Natural killer cell treated with Interleukin-12 subunit alpha and Interleukin-12 subunit beta and Interleukin-15 and Interleukin-18, amount 100 ng/mL, for 72 hours (primary cell): Measurements from ENCODE around the gene SPTB. TPM values are rescaled to one million over a fixed set of nuclear protein-coding genes. Genes with fewer than 3 reads are reported as not detected.
"Not testable (repeated sequence)": the region's sequence is repeated elsewhere in the genome, so short reads cannot be mapped to it uniquely, and the experiment has no call there.

Experiments used
- ATAC-seq, 2 donors: fragments of 150-1000 bp; cut with Tn5 transposase in 1 of 2; sonication (Bioruptor Pico), chemical (Tn5 transposase) in 1 of 2; 2 replicates each; pipeline ENCODE4 v1.10.0; 2021
- DNase-seq: peaks from one replicate; pipeline ENCODE4 v3.0.0; 2022; ENCODE audit warnings: low spot score
- H3K27ac Mint-ChIP-seq, 2 donors: 1 replicate in 1 of 2; 2 replicates in 1 of 2; pipeline ENCODE4 v1.8.0; 2022; ENCODE audit warnings: mixed read lengths in 2 of 2, mild to moderate bottlenecking in 1 of 2, moderate library complexity in 1 of 2
- H3K27me3 Mint-ChIP-seq, 2 donors: 1 replicate in 1 of 2; 2 replicates in 1 of 2; pipeline ENCODE4 v1.8.0; 2022; ENCODE audit warnings: mixed read lengths in 2 of 2
- H3K36me3 Mint-ChIP-seq: one replicate; pipeline ENCODE4 v1.8.0; 2022; ENCODE audit warnings: mixed read lengths
- H3K4me1 Mint-ChIP-seq, 2 donors: 1 replicate in 1 of 2; 2 replicates in 1 of 2; pipeline ENCODE4 v1.8.0; 2022; ENCODE audit warnings: low read depth in 2 of 2, mixed read lengths in 2 of 2, mild to moderate bottlenecking in 1 of 2
- H3K4me3 Mint-ChIP-seq: one replicate; pipeline ENCODE4 v1.8.0; 2022; ENCODE audit warnings: mixed read lengths
- H3K9me3 Mint-ChIP-seq: 2 replicates; pipeline ENCODE4 v1.8.0; 2022; ENCODE audit warnings: mixed read lengths
- total RNA-seq, 2 donors: library from RNA; stranded (reverse); gene quantifications; one replicate each; pipeline ENCODE4 v1.2.3, GENCODE V29; 2022

SPTB gene
- total RNA-seq, 2 donors from 2014 or later: 0.07 to 0.14 TPM

GRCh38 chr14:64913477-64913876 is 33.8 kb upstream of the SPTB start:
- H3K27ac Mint-ChIP-seq: peak overlapping the region; percentile 97 to 99
- not testable (repeated sequence) for H3K9me3 Mint-ChIP-seq, ATAC-seq, H3K27me3 Mint-ChIP-seq, DNase-seq, H3K36me3 Mint-ChIP-seq
- H3K4me3 Mint-ChIP-seq: peak overlapping the region; percentile 97
- H3K4me1 Mint-ChIP-seq: peaks cover 30 to 42% of the 10 kb centered on the region in 2 donors

- no peak for ATAC-seq
Measured at GRCh38 chr14:64912261-64912660, 32.6 kb upstream of the SPTB start.

GRCh38 chr14:64910847-64911495 is 31.3 kb upstream of the SPTB start:
- H3K4me3 Mint-ChIP-seq: no peak overlapping the region
- peaks cover 17 to 21% of the 10 kb centered on the region in 2 donors for H3K4me1 Mint-ChIP-seq
- no peak overlapping the region for H3K27ac Mint-ChIP-seq
- H3K27me3 Mint-ChIP-seq: peaks cover 13 to 14% of the 10 kb centered on the region in 2 donors
- DNase-seq (no peak), ATAC-seq (no peak)
- H3K9me3 Mint-ChIP-seq: no peaks in the 10 kb centered on the region
- no peaks in the 10 kb centered on the region for H3K36me3 Mint-ChIP-seq

More at GRCh38 chr14:64912261-64912660, 32.6 kb upstream of the SPTB start:
- DNase-seq: no peak
- Mint-ChIP-seq H3K36me3 (no peaks in the 10 kb centered on the region), H3K4me3 (no peak overlapping the region), H3K9me3 (no peaks in the 10 kb centered on the region), H3K27me3 (peaks cover 5 to 8% of the 10 kb centered on the region in 2 donors), H3K4me1 (peaks cover 24 to 31% of the 10 kb centered on the region in 2 donors), H3K27ac (no peak overlapping the region)

- peaks cover 18 to 28% of the 10 kb centered on the region in 2 donors for H3K27me3 Mint-ChIP-seq
- no peak overlapping the region for H3K27ac Mint-ChIP-seq
- H3K4me3 Mint-ChIP-seq: no peak overlapping the region
- H3K36me3 Mint-ChIP-seq: no peaks in the 10 kb centered on the region
- H3K4me1 Mint-ChIP-seq: no peaks in the 10 kb centered on the region
- no peak for DNase-seq
- H3K9me3 Mint-ChIP-seq: no peaks in the 10 kb centered on the region
- no peak for ATAC-seq
Measured at GRCh38 chr14:64906022-64906421, 26.3 kb upstream of the SPTB start.

DNA sequence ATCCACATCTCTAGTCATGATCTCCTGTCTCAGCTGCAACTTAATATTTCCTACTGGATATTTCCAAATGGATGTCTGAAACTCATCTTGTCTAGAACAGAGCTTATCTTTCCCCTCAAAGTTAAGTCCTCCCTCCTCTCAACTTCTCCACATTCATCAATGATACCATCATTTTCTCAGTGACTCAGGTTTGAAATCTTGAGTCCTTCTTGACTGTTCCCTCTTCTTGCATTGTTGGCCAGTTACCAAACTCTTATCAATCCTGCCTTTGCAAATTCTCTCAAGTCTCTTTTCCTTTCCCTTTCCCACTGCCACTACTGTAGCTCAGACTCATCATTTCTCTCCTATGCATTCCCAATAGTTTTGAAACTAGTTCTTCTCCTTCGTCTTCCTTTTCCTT is 20.3 kb upstream of the SPTB start:
- no peaks in the 10 kb centered on the region for H3K9me3 Mint-ChIP-seq
- peaks cover 13 to 21% of the 10 kb centered on the region in 2 donors for H3K27me3 Mint-ChIP-seq
- H3K27ac Mint-ChIP-seq: no peak overlapping the region
- H3K36me3 Mint-ChIP-seq: no peaks in the 10 kb centered on the region
- ATAC-seq (no peak), DNase-seq (no peak)
- no peak overlapping the region for H3K4me3 Mint-ChIP-seq
- no peaks in the 10 kb centered on the region for H3K4me1 Mint-ChIP-seq

GRCh38 chr14:64891839-64892375 is 12.2 kb upstream of the SPTB start:
- Mint-ChIP-seq H3K9me3 (no peaks in the 10 kb centered on the region), H3K4me3 (no peak overlapping the region), H3K36me3 (no peaks in the 10 kb centered on the region), H3K27ac (no peak overlapping the region), H3K4me1 (no peaks in the 10 kb centered on the region), H3K27me3 (peaks cover 10 to 24% of the 10 kb centered on the region in 2 donors)
- ATAC-seq (peak; percentile 53 to 71), DNase-seq (no peak)

DNA sequence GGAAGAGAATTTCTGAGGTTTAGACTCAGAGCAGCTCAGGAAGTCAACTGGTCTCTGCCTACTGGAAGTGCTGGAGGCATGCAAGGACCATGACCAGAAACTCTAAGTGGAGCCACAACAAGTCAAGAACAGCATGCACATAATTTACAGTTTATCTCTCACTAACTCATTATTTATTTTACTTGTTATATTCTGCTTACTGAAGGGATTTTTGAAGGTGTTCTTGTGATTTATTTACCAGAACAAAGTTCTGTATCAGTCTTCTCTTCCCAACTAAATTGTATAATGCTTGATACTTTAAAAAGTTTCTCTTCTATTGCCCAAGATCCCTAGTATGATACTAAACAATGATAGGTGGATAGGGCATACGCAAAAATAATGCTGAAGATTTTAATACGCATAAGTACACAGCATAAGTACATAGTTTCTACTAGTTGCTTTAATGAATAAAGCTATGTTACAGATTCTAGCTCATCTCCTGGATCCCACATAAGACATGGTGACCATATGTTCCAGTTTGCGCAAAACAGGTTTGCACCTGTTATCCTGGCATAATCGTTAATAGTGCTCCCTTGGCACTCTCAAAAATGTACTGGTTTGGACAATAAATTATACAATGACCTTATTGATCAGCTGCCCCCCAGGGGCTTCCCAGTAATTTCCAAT is 11.6 kb upstream of the SPTB start:
- H3K27me3 Mint-ChIP-seq: peaks cover 12 to 27% of the 10 kb centered on the region in 2 donors
- H3K9me3 Mint-ChIP-seq: no peaks in the 10 kb centered on the region
- no peaks in the 10 kb centered on the region for H3K36me3 Mint-ChIP-seq
- no peak for ATAC-seq
- no peak overlapping the region for H3K27ac Mint-ChIP-seq
- H3K4me3 Mint-ChIP-seq: no peak overlapping the region
- H3K4me1 Mint-ChIP-seq: no peaks in the 10 kb centered on the region
- DNase-seq: no peak

GRCh38 chr14:64889352-64889751 is 9.6 kb upstream of the SPTB start:
- no peak for DNase-seq
- no peak overlapping the region for H3K4me3 Mint-ChIP-seq
- no peaks in the 10 kb centered on the region for H3K36me3 Mint-ChIP-seq
- H3K27me3 Mint-ChIP-seq: peaks cover 21 to 43% of the 10 kb centered on the region in 2 donors
- no peaks in the 10 kb centered on the region for H3K4me1 Mint-ChIP-seq
- H3K9me3 Mint-ChIP-seq: no peaks in the 10 kb centered on the region
- no peak overlapping the region for H3K27ac Mint-ChIP-seq
- no peak for ATAC-seq

GRCh38 chr14:64885559-64885958 is 5.9 kb upstream of the SPTB start:
- Mint-ChIP-seq H3K4me3 (no peak overlapping the region), H3K36me3 (no peaks in the 10 kb centered on the region), H3K27ac (no peak overlapping the region), H3K27me3 (peaks cover 31 to 59% of the 10 kb centered on the region in 2 donors), H3K9me3 (no peaks in the 10 kb centered on the region), H3K4me1 (peaks cover 0 to under 1% of the 10 kb centered on the region in 2 donors)
- DNase-seq (no peak), ATAC-seq (no peak)

GRCh38 chr14:64880221-64881121 is 764 bp upstream of the SPTB start:
- no peaks in the 10 kb centered on the region for H3K9me3 Mint-ChIP-seq
- ATAC-seq: peak; percentile 87 to 88
- peak overlapping the region; percentile 70 for H3K4me3 Mint-ChIP-seq
- H3K36me3 Mint-ChIP-seq: no peaks in the 10 kb centered on the region
- H3K27ac Mint-ChIP-seq: no peak overlapping the region
- peak; percentile 71 for DNase-seq
- H3K4me1 Mint-ChIP-seq: peaks cover 0 to 2% of the 10 kb centered on the region in 2 donors
- peaks cover 35 to 51% of the 10 kb centered on the region in 2 donors for H3K27me3 Mint-ChIP-seq

- Mint-ChIP-seq H3K4me3 (peak overlapping the region; percentile 67), H3K27ac (no peak overlapping the region), H3K9me3 (no peaks in the 10 kb centered on the region), H3K4me1 (peaks cover 0 to 5% of the 10 kb centered on the region in 2 donors), H3K27me3 (peaks cover 36 to 43% of the 10 kb centered on the region in 2 donors), H3K36me3 (no peaks in the 10 kb centered on the region)
- DNase-seq: no peak
- ATAC-seq: peak in 1 of 2 donors; percentile 2
Measured at GRCh38 chr14:64878837-64879634, 671 bp downstream of the SPTB start.

DNA sequence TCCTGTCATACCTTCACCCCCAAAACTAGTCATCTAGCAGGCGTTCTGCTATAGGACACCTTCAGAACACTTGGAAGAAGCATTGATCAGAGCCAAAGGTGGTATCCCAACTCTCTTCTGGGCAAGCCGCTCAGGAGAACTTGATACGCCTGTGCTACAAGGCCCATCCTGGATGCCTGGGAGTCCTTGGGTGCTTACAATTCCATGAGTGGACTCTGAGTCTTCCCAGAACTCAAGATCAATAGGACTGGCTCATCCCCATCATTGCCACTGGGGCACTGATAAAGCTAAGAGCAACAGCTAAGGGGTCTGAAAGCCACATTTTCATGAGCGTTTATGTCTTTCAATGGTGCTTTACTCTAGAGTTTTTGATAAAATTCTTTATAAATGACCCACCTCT is 1.9 kb downstream of the SPTB start:
- peaks cover 35 to 40% of the 10 kb centered on the region in 2 donors for H3K27me3 Mint-ChIP-seq
- no peaks in the 10 kb centered on the region for H3K9me3 Mint-ChIP-seq
- ATAC-seq (no peak), DNase-seq (no peak)
- no peaks in the 10 kb centered on the region for H3K36me3 Mint-ChIP-seq
- H3K4me3 Mint-ChIP-seq: no peak overlapping the region
- H3K27ac Mint-ChIP-seq: no peak overlapping the region
- H3K4me1 Mint-ChIP-seq: peaks cover 0 to 7% of the 10 kb centered on the region in 2 donors

GRCh38 chr14:64875350-64875749 is 4.4 kb downstream of the SPTB start:
- H3K36me3 Mint-ChIP-seq: no peaks in the 10 kb centered on the region
- H3K27ac Mint-ChIP-seq: no peak overlapping the region
- H3K4me1 Mint-ChIP-seq: peaks cover 4% of the 10 kb centered on the region in 2 donors

More at GRCh38 chr14:64875350-64875749, 4.4 kb downstream of the SPTB start:
- Mint-ChIP-seq H3K9me3 (no peaks in the 10 kb centered on the region), H3K4me3 (no peak overlapping the region), H3K27me3 (peaks cover 39 to 40% of the 10 kb centered on the region in 2 donors)
- DNase-seq (no peak), ATAC-seq (no peak)
